NCI-H345 treated with DMSO at 0.1 percent for 48 hours (cell line): ENCODE results near the gene CTSW.
A peak's percentile ranks its signal among the peaks of the same experiment; 100 is the strongest.
"Not testable (repeated sequence)": the region's sequence is repeated elsewhere in the genome, so short reads cannot be mapped to it uniquely, and the experiment has no call there.

Experiments
- DNase-seq: peaks from one replicate; lab custom pipeline; 2025; ENCODE audit not compliant: unreplicated experiment; lab: John Stamatoyannopoulos, UW

The CTSW gene

DNA sequence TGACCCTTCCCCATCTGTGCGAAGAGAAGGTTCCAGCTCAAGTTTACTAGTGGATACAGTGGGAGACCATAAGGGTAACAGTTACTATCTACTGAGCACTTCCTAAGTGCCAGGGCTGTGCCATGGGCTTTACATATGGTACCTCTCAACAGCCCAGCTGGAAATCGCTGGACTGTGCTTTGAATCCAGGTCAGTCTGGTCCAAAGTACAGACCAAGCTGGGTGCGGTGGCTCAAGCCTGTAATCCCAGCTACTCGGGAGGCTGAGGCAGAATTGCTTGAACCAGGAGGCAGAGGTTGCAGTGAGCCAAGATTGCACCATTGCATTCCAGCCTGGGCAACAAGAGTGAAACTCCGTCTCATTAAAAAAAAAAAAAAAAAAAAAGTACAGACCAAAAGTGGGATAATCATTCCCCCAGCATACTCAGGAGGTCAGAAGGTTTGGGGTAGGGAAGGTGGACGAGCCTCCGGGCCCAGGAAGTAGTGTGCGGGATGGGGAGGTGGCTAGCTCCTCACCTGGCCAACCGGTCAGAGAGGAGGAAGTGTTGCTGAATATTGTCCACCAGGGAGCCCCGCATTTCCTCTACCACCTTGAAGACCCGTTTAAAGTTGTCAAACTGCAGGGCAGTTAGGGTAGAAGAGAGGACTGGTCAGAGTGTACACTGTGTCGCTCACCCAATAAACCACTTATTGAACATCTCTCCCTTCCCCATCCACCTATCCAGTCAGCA lies 6.3 kb downstream of the CTSW start:
- DNase-seq: no peak

DNA sequence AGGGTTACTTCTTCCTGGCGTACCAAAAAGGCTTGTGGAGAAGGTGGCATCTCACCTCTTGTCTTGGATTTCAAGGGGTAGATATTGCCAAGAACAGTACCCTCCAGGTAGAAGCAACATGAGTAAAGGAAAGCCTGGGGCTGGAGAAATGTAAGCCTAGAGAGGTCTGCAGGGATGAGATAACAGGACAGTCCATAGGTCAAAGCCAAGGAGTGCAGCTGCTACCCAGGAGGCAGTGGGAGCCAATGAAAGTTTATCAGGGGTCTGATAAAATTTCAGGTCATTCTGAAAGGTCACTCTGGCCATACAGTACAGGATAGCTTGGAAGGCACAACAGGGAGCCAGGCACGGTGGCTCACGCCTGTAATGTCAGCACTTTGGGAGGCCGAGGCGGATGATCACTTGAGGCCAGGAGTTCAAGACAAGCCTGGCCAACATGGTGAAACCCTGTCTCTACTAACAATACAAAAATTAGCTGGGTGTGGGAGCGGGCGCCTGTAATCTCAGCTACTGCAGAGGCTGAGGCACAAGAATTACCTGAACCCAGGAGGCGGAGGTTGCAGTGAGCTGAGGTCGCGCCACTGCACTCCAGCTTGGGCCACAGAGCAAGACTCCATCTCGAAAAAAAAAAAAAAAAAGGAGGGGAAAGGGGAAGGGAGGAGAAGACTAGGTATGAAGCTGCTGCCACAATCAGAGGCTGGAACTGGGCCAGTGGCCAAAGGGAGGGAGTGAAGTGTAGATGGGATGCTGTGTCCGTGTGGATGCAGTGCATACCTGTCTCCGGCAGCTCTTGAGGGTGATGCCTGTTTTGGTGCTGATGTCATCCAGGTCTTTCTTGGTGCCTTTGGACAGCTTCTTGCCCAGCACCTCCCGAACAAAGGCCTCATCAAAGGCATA lies 7.4 kb downstream of the CTSW start:
- DNase-seq: no peak

DNA sequence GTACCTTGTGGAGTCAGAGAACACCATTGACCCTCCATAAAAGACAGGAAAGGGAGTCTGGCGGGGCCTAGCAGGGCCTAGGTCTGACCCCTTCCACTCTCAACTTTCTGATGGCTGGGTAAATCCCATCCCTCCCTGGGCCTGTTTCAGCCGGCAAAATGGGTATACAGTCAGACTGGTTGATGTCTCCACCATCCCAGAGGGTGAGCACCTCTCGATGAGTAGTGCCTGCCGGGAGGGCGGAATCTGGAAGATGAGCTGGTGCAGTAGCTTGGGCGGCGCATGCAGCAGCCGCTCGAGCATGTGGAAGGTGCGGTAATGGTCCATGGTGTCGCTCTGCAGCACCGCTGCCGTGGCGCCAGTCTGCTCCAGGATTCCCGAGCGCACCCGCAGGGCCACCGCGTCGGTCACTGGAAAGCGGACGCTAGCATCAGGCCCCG lies 8.1 kb downstream of the CTSW start:
- no peak for DNase-seq

DNA sequence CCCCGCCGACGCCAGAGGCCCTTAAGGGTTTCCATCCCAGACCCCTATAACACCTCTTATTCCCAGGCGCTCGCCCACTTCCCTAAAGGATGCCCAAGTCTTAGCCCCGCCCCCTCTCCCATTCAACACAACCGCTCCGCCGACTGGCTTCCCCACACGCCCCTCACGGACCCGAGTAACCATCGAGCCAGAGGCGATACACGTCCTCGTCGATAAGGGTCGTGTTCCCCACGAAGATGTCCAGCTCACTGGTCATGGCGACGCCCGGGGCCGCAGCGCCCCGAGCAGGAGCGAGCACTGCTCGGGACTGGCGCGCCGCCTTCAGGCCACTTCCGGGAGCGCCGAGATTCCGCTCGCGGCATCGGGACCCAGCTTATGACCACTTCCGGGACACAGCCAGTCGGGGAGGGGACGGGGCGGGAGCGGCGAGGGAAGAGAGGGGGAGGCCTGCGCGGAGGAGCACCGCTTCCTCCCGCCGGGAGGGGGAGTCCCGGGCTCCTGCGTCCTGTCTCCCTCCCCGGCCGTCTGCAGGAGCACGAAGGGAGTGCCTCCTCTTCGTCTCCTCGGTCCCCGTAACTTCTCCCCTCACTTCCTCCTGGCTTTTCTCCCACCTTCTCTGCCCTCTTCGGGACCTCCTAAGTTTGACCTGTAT lies 8.7 kb downstream of the CTSW start, which contains the start of gene FIBP:
Gene FIBP, minus strand, starts transcription at position 309 of the 652 bp plus-strand sequence. Its CDS starts 53 bp downstream, at position 256.
- DNase-seq: peak; percentile 89

DNA sequence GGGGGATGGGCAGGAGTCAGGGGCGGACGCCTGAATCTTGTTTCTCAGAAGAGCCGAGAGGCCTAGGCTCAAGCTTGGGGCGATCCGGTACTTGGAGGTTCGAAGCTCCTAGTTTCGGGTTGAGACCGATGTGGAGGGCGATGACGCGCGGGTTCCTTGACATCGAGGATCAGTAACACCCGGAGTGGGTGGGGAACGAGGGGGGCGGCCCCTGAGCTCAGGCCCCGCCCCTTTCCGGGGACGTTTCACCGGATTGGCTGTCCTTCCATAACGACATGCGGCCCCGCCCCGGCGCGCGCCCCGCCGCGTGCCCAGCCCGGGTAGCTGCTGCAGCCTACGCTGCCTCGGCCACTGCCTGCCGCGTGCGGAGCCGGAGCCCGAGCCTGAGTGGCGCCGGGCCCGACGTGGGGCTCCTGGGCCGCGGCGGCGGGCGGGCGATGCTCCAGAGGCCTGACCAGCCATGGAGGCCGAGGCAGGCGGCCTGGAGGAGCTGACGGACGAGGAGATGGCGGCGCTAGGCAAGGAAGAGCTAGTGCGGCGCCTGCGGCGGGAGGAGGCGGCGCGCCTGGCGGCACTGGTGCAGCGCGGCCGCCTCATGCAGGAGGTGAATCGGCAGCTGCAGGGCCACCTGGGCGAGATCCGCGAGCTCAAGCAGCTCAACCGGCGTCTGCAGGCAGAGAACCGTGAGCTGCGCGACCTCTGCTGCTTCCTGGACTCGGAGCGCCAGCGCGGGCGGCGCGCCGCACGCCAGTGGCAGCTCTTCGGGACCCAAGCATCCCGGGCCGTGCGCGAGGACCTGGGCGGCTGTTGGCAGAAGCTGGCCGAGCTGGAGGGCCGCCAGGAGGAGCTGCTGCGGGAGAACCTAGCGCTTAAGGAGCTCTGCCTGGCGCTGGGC lies 10.9 kb downstream of the CTSW start, which contains the start of gene CCDC85B:
Gene CCDC85B, plus strand, starts transcription at position 350 of the 895 bp plus-strand sequence. Its CDS starts 111 bp downstream, at position 461.
- DNase-seq: peak; percentile 85

DNA sequence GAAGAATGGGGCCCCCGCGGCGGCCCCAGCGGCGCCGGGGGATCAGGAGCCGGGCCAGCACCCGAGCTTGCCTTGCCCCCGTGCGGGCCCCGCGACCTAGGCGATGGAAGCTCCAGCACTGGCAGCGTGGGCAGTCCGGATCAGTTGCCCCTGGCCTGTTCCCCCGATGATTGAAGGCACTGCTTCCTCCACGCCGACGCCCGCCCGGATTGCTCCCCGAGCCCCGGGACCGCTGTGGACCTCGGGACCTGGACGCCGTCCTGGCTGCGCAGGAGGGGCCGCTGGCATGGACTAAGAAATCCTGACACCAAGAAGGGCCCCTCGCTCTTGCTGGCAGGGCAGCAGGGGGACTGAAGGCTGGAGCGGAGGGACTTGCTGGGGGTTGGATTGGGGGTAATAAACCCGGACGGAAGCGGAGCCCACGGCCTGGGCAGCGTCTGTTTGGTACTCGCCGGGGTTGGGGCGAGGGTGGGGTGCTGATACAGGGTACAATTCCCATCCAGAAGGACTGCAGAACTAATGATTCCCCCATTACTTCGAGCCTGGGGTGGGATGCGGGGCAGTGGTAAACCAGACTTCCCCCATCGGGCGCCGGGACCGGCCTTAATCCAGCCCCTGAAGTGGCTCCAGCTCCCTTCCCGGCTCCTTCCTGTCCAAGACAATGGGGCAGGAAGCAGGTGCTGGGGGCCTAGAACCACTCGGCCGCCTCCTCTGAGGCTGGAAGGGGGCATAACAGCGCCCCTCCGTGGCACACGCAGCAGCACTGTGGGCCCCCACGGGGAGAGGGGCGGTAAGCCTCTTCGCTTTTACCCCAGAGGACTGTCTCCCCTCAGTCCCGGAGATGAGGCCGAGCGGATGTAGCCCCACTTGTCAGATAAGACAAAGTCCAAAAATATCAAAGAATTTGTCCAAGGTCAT lies 11.8 kb downstream of the CTSW start:
- no peak for DNase-seq

DNA sequence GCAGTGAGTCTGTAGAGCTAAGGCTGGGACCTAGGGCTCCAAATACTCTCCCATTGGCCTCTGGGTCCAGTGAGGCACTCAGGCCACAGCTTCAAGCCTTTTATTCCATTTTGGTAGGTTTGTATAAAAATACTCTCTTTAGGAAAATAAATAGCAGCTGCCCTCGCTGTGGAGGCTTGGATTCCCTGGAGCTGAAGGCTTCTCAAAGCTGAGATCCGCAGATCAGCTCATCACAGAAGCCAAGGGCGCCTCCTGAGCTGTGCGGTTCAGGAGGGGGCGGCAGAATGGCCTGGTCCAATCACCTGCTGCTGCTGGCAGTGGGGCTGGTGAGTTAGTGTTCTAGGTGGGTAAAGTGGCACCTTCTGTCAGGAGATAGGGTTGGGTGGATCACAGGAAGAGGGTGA lies 12.5 kb downstream of the CTSW start:
- DNase-seq: not testable (repeated sequence)

DNA sequence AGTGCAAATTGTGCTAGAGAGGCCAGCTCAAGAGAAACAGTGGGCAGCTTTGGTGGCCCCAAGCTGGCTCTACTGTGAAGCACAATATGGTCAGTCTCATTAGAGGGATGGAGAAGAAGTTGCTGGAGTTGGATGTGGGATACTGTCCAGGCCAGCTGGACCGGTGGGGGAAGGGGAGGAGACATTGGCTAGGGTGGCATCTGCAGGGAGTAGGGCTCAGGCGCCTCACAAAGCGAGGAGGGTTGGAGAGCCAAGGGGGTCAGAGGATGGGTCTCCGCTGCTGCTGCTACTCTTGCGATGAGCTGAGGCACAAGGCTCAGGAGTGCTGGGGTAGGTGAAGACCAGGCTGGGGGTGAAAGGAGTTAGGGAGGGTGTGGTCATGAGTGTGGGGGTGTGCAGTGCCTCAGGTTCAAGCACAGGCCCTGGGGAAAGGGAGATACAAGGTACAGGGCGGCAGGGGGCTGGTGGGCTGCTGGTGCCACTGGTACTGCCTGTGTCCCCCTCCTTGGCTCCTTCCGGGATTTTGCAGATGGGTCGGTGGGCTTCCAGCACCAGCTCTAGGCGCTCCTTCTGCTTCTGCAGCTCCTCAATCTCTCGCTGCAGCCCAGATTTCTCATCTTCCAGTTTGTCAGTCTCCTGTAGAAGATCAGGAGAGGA lies 13.2 kb downstream of the CTSW start:
- DNase-seq: no peak

DNA sequence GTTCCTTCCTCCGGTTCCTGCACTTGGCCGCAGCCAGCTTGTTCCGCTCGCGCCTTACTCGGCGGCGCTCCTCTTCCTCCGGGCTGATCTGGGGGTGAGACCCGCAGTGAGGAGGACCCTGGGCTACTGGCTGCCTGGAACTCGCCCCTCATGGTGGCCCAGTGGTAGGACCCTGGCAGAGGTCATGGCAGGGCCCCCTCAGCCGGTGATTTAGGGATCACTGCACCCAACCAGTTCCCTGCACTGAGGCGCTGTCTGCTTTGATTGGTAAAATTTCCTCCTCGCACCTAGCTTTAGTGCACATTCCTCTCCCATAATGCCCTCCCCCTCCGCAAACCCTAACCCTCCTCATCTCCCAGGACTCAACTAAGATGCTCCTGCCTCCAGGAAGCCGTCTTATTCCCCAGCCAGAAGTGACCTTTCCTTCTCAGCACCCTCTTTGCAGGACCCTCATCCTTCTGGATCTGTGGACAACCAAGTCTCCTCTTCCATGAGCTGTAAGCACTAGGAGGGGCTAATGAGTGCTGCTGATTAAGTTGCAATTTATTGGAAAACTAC lies 14.5 kb downstream of the CTSW start:
- DNase-seq: no peak

DNA sequence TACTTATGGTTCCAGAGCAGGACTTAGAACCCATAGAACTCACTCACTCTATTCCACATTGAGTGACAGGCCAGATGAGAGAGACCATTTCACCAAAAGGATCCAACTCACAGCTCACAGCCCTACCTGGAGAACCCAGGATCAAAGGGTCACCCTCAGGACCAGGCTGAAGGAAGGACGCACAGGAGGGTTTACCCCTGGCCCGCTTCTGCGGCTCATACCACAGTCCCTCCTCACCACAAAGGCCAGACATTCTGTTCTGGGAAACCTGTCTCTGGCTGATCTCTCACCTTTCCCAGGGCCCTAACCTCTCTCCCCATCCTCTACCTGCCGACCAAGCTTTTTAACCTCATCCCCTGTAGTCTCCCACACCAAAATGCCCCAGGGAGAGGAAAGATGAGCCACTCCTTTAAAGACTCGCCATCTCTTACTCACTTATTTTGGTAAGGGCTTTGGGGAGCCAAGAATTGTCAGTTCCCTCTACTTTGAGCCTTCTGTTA lies 15.9 kb downstream of the CTSW start:
- DNase-seq: no peak

DNA sequence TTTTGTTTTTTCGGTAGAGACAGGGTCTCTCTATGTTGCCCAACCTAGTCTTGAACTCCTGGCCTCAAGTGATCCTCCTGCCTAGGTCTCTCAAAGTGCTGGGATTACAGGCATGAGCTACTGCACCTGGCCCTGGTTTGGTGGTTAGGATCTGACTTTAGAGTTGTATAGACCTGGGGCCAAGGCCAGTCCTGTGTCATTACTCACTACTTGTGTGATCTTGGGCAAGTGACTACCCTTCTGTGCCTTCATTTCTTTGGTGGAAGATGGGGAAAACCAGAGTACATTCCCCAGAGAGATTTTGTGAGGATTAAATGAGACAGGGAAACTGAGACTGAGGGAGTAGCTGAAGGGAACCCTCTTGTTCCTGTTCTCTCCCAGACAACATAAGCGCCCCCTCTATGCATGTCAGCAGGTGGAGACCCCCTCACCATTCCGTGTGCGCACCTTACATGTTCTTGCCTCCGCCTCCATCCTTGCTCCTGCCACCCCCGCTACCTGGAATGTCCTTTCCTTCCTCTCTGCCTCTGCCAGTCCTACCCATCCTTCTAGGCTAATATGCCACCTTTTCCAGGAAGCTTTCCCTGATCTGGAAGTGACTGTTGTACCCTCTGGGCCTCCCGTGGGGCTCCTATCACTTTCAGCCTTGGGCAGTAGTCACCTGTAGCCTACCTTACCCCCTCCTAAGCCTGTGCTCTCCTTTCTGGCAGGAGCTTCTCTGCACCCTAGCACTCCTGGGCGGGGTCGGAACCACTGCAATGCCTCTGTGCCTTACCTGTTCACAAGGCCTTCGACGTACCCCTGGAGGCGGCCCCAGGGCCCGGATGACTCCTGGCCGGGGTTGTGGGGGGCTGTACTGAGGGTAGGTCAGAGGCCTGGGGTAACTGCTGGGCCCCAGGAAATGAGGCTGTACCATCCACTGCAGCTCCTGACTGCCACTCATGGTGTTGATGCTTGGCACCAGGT lies 16.7 kb downstream of the CTSW start:
- DNase-seq: no peak

DNA sequence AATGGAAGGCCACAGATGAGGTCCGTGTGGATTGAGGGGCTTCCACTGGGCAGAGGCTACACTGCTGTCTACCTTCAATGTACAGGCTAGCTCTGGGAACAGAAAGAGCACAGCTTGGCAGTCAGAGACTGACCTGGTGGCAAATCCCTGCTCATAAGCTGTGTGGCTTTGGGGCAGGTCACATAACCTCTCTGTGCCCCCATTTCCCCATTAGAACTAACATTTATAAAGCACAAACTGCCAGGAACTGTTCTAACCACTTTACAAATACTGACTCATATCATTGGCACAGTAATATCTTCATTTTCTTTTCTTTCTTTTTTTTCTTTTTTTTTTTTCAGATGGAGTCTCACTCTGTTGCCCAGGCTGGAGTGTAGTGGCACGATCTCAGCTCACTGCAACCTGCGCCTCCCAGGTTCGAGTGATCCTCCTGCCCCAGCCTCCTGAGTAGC lies 17.4 kb downstream of the CTSW start:
- no peak for DNase-seq

DNA sequence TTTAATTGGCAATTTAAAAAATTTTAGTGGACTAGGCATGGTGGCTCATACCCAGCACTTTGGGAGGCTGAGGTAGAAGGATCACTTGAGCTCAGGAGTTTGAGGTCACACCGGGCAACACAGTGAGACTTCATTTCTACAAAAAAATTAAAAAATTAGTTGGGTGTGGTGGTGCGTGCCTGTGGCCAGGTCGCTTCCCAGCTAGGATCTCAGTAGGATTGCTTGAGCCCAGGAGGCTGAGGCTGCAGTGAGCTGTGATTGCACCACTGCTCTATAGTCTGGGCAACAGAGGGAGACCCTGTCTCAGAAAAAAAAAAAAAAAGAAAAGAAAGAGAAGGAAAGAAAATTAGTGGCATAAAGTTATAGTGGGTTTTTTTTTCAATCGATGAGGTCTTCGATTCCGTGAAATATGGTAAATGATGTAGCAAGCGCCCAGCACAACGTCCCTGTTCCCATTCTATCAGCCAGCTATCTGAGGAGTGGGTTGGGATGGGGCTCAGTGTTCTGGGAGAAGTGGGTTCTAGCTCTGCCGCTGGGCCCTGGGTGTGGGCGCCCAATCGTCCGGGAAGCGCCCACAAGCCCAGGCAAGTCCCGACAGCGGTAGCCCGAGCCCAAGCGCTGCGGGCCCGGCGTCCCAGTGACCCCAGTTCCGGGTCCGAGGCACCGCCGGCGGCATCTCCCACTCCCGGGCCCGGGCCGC lies 19.2 kb downstream of the CTSW start:
- DNase-seq: no peak

DNA sequence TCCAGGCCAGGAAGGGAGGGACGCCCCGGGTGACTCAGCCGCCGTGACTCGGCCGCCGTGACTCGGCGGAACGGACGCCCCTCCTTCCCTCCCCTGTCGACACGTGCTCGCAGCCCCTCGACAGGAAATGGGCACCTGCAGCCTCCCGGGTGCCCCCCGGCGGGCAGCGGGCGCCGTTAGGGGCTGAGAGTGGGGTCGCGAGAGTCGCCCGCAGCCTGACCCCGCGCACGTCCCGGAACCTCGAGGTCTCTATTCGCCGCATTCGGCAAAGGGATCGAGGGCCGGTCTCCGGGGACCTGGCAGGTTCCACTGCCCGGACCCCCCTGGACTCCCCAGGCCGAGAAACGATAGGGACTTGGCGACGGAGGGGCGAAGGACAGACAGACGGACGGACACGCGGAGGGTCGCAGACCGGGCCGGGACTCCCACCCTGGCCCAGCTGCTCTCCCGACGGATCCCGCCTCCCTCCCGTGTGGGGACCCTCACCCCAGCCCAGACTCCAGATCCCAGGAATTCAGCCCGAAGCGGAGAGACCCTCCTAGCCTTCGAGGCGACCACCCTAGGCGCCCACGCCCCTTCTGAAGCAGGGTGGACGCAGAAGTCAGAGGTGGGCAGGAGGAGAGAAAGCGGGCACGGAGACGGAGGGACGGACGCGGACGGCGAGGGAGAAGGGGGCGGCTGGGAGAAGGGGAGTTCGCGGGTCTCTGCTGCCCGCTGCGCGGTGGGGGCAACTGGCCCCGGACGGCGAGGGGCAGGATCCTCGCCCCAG lies 19.9 kb downstream of the CTSW start:
- no peak for DNase-seq

DNA sequence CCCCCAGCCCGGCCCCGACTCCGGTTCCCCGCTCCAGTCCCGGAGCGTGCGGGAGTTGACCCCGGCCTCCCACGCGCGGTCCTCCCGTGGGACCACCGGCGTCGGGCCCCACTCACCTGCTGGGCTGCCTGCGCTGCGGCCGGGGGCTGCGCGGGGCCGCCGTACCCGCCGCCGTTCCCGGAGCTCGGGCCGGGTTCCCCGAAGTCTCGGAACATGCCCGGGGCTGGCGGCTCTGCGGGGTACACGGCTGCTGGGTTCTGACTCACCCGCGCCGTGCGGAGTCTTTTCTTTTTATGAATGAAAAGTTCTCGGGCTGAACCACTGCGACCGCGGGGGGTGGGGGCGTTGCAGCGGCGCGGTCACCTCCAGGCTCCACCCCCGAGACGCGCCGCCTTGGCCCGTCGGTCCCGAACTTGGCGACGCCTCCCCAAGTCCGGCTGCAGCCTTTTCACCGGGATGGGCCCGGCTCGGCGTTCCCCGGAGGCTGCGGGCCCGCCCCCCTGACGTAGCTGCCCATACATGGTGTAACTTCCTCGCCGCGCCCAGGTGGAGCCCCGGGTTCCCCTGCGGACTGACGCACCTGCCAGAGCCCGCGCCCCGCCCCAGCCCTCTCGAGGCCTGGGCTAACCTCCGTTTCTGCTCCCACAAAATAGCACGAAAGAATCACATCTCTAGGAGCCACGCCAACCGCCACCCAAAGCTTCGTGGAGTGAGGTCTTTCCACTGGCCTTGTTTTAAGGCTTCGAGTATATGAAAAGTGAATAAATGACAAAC lies 20.7 kb downstream of the CTSW start, which contains the start of gene FOSL1:
Gene FOSL1, minus strand, starts transcription at position 264 of the 774 bp plus-strand sequence. Its CDS starts 49 bp downstream, at position 215.
- peak; percentile 30 for DNase-seq
